HG03045 (cell line): ENCODE measurements around the gene FAM81A.

Source experiments
- ATAC-seq: cut with Tn5 transposase; IDR thresholded peaks from one replicate; pipeline ENCODE4 v1.9.1; 2021; ENCODE audit warnings: mild to moderate bottlenecking, moderate library complexity; ENCODE audit not compliant: unreplicated experiment

FAM81A gene

GRCh38 chr15:59539799-59540198 lies 101.8 kb downstream of the FAM81A start:
- ATAC-seq = no peak

- no peak for ATAC-seq
These were observed 102.7 kb downstream of the FAM81A start for GRCh38 chr15:59540654-59541053.

GRCh38 chr15:59541750-59542149 lies 103.8 kb downstream of the FAM81A start:
- no peak for ATAC-seq

- ATAC-seq = peak; percentile 69
These were observed 105.9 kb downstream of the FAM81A start for GRCh38 chr15:59543721-59544547.

- no peak for ATAC-seq
These were observed 107.6 kb downstream of the FAM81A start for GRCh38 chr15:59545573-59545972.

- ATAC-seq = no peak
These were observed 110.7 kb downstream of the FAM81A start for GRCh38 chr15:59548501-59549226.

- ATAC-seq = no peak
These were observed 111.6 kb downstream of the FAM81A start for GRCh38 chr15:59549301-59550185.

- ATAC-seq = no peak
These were observed 112.5 kb downstream of the FAM81A start for GRCh38 chr15:59550530-59550929.

GRCh38 chr15:59550956-59551355 lies 113.0 kb downstream of the FAM81A start:
- no peak for ATAC-seq

GRCh38 chr15:59553879-59554735 lies 116.1 kb downstream of the FAM81A start:
- ATAC-seq = no peak

GRCh38 chr15:59555696-59556095 lies 117.7 kb downstream of the FAM81A start:
- ATAC-seq = no peak

- no peak for ATAC-seq
These were observed 118.4 kb downstream of the FAM81A start for GRCh38 chr15:59556380-59556779.

- no peak for ATAC-seq
These were observed 119.6 kb downstream of the FAM81A start for GRCh38 chr15:59557581-59557980.

GRCh38 chr15:59558851-59559250 lies 120.9 kb downstream of the FAM81A start:
- ATAC-seq = no peak

- ATAC-seq = no peak
These were observed 123.6 kb downstream of the FAM81A start for GRCh38 chr15:59561547-59561946.

GRCh38 chr15:59562448-59563186 lies 124.6 kb downstream of the FAM81A start:
- no peak for ATAC-seq

- no peak for ATAC-seq
These were observed 127.3 kb downstream of the FAM81A start for GRCh38 chr15:59565299-59565698.

GRCh38 chr15:59567324-59567723 lies 129.3 kb downstream of the FAM81A start:
- ATAC-seq = no peak

- ATAC-seq = no peak
These were observed 131.5 kb downstream of the FAM81A start for GRCh38 chr15:59569477-59569876.

- no peak for ATAC-seq
These were observed 132.3 kb downstream of the FAM81A start for GRCh38 chr15:59570315-59570714.
